C4-2B (cell line): ENCODE results near the gene PLEKHA4.

ENCODE experiments used
- CTCF ChIP-seq: fragments of 450-650 bp; conservative IDR thresholded peaks from 2 replicates; pipeline ENCODE4 v1.5.1; 2017; ENCODE audit warnings: mild to moderate bottlenecking
- ZFX ChIP-seq: fragments of 450-650 bp; IDR thresholded peaks from 2 replicates; pipeline ENCODE4 v1.6.1; 2017

GRCh38 chr19:48906324-48906723 lies 37.9 kb upstream of the PLEKHA4 start:
- TF ChIP-seq CTCF = no peak
- TF ChIP-seq ZFX = no peak
